Sigmoid colon (tissue), 4 donors: Measurements from ENCODE around the gene INPP1.

Experiments
- EP300 ChIP-seq, 4 donors: sonication (generic); formaldehyde crosslinking; IDR thresholded peaks; one replicate each; pipeline ENCODE4 v1.6.1; 2017; ENCODE audit warnings: antibody characterized with exemption in 4 of 4
- POLR2A ChIP-seq, 2 donors: fragments of 450-650 bp; IDR thresholded peaks; one replicate each; pipeline ENCODE4 v1.6.1; 2016; ENCODE audit warnings: antibody characterized with exemption in 2 of 2, mild to moderate bottlenecking in 2 of 2, moderate library complexity in 2 of 2
- TF ChIP-seq, protein P1 (sequence below), 4 experiments: fragments of 450-650 bp in 3 of 4; fragments of 200-600 bp in 1 of 4; IDR thresholded peaks; one replicate each; pipeline ENCODE4 v1.5.1; 2016 to 2019; ENCODE audit warnings: antibody characterized with exemption in 4 of 4, mild to moderate bottlenecking in 3 of 4, moderate library complexity in 2 of 4

DNA sequence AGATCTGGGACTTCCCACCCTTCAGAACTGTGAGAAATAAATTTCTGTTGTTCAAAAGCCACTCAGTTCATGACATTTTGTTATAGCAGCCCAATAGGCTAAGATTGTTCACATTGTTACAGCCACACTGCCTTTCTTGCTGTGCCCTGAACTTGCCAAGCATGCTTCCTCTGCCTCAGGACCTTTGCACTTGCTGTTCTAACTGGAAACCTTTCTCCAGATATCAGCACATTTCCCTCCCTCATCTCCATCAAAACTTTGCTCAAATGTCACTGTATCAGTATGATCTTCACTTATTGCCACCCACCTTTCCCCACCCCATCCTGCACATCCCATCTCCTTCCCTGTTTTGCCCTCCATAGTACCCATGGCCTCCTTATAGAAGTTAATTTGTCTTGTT lies 32.7 kb downstream of the INPP1 start:
- TF ChIP-seq, protein P1, sequence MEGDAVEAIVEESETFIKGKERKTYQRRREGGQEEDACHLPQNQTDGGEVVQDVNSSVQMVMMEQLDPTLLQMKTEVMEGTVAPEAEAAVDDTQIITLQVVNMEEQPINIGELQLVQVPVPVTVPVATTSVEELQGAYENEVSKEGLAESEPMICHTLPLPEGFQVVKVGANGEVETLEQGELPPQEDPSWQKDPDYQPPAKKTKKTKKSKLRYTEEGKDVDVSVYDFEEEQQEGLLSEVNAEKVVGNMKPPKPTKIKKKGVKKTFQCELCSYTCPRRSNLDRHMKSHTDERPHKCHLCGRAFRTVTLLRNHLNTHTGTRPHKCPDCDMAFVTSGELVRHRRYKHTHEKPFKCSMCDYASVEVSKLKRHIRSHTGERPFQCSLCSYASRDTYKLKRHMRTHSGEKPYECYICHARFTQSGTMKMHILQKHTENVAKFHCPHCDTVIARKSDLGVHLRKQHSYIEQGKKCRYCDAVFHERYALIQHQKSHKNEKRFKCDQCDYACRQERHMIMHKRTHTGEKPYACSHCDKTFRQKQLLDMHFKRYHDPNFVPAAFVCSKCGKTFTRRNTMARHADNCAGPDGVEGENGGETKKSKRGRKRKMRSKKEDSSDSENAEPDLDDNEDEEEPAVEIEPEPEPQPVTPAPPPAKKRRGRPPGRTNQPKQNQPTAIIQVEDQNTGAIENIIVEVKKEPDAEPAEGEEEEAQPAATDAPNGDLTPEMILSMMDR (IDR thresholded peaks at IDR 0.05), result no peak
- no peak for TF ChIP-seq POLR2A (IDR thresholded peaks at IDR 0.05)
- no peak for TF ChIP-seq EP300 (IDR thresholded peaks at IDR 0.05)
